H1 (cell line): ENCODE data around the gene KIF5A. TPM values are rescaled to one million over a fixed set of nuclear protein-coding genes. Genes with fewer than 3 reads are reported as not detected.

Source experiments
- CTCF ChIA-PET: fragments of 300-600 bp; sonication (Branson Sonifier 250); formaldehyde crosslinking; loops from one replicate; lab custom pipeline; 2021; ENCODE audit not compliant: partially characterized antibody; lab: Charles Lee
- POLR2A ChIA-PET: fragments of 300-600 bp; sonication (Branson Sonifier 250); formaldehyde crosslinking; loops from one replicate; lab custom pipeline; 2021; ENCODE audit warnings: inconsistent platforms; ENCODE audit not compliant: partially characterized antibody; lab: Charles Lee
- DNase-seq, 2 experiments: peaks; one replicate each; pipeline versions ENCODE4 v3.0.0 to v3.0.0-alpha.2; 2010 to 2022; ENCODE audit warnings: low spot score in 2 of 2, low read depth in 1 of 2, mixed read lengths in 1 of 2
- FAIRE-seq: peaks from 2 replicates; lab custom pipeline; 2011; peaks lifted over from hg19 to GRCh38; lab: Jason Lieb, UNC
- H2AFZ ChIP-seq: 2 replicates; pipeline ENCODE4 v1.8.1; 2012; ENCODE audit warnings: low read length, inconsistent platforms
- H2AK5ac ChIP-seq: 2 replicates; pipeline ENCODE4 v1.6.1; 2013; ENCODE audit warnings: low read depth, low read length
- H2BK120ac ChIP-seq: replicated peaks from 2 replicates; pipeline ENCODE3; 2013; ENCODE audit warnings: low read depth, low read length, inconsistent platforms
- H2BK12ac ChIP-seq: 2 replicates; pipeline ENCODE4 v1.6.1; 2013; ENCODE audit warnings: low read depth, low read length
- H2BK15ac ChIP-seq: 2 replicates; pipeline ENCODE4 v1.6.1; 2013; ENCODE audit warnings: low read length
- H2BK20ac ChIP-seq: 2 replicates; pipeline ENCODE4 v1.6.1; 2013; ENCODE audit warnings: low read length
- H2BK5ac ChIP-seq: 2 replicates; pipeline ENCODE4 v1.6.1; 2013; ENCODE audit warnings: low read depth, low read length
- H3K14ac ChIP-seq: 2 replicates; pipeline ENCODE4 v1.6.1; 2013; ENCODE audit warnings: inconsistent platforms; ENCODE audit not compliant: insufficient read length
- H3K18ac ChIP-seq: 2 replicates; pipeline ENCODE4 v1.6.1; 2013; ENCODE audit warnings: low read length; ENCODE audit errors: extremely low read depth
- H3K23ac ChIP-seq: 2 replicates; pipeline ENCODE4 v1.6.1; 2013; ENCODE audit warnings: inconsistent platforms; ENCODE audit not compliant: insufficient read length
- H3K23me2 ChIP-seq: 2 replicates; pipeline ENCODE4 v1.6.1; 2013; ENCODE audit warnings: low read depth, low read length
- H3K27ac ChIP-seq: 2 replicates; pipeline ENCODE4 v1.6.1; 2011; ENCODE audit warnings: low read depth, low read length, inconsistent platforms
- H3K27me3 ChIP-seq, 4 experiments: replicated peaks in 1 of 4; 1 replicate in 1 of 4; 2 replicates in 3 of 4; pipeline versions ENCODE4 v1.6.1 to v1.8.1; 2011 to 2013; ENCODE audit warnings: low read length in 3 of 4, mild to moderate bottlenecking in 3 of 4, inconsistent platforms in 2 of 4, mixed read lengths in 2 of 4, moderate library complexity in 1 of 4; ENCODE audit not compliant: control insufficient read depth in 3 of 4, insufficient read depth in 3 of 4; ENCODE audit errors: extremely low read depth in 1 of 4
- H3K36me3 ChIP-seq, 4 experiments: 2 replicates each; pipeline versions ENCODE4 v1.6.1 to v1.8.1; 2011 to 2013; ENCODE audit warnings: mild to moderate bottlenecking in 4 of 4, low read length in 3 of 4, moderate library complexity in 2 of 4, control low read depth in 1 of 4, inconsistent platforms in 1 of 4; ENCODE audit not compliant: insufficient read depth in 4 of 4, control insufficient read depth in 2 of 4
- H3K4ac ChIP-seq: replicated peaks from 2 replicates; pipeline ENCODE3; 2013; ENCODE audit warnings: low read length, low read depth, mixed read lengths, inconsistent platforms; ENCODE audit not compliant: insufficient read length
- H3K4me1 ChIP-seq, 4 experiments: replicated peaks in 1 of 4; 1 replicate in 1 of 4; 2 replicates in 3 of 4; pipeline versions ENCODE4 v1.6.1 to v1.8.1; 2011 to 2013; ENCODE audit warnings: low read length in 3 of 4, inconsistent platforms in 2 of 4, mixed read lengths in 1 of 4; ENCODE audit not compliant: insufficient read depth in 4 of 4, control insufficient read depth in 3 of 4
- H3K4me2 ChIP-seq, 2 experiments: 2 replicates each; pipeline versions ENCODE4 v1.6.1 to v1.8.1; 2011 to 2013; ENCODE audit warnings: low read depth in 2 of 2, low read length in 2 of 2, control low read depth in 1 of 2, inconsistent platforms in 1 of 2, mild to moderate bottlenecking in 1 of 2; ENCODE audit not compliant: insufficient read depth in 1 of 2
- H3K4me3 ChIP-seq, 4 experiments: fragments of 200-600, 300-600 bp in 1 of 4; sonication (generic), shearing (Covaris generic), sonication (Bioruptor Twin) in 1 of 4; 2 replicates each; pipeline versions ENCODE4 v1.5.1 to v1.8.1; 2011 to 2016; ENCODE audit warnings: low read length in 4 of 4, low read depth in 3 of 4, control low read depth in 2 of 4, inconsistent platforms in 2 of 4, mild to moderate bottlenecking in 2 of 4, mixed read lengths in 1 of 4, moderate library complexity in 1 of 4; ENCODE audit not compliant: insufficient read depth in 2 of 4; ENCODE audit errors: extremely low read depth in 1 of 4
- H3K56ac ChIP-seq: replicated peaks from 2 replicates; pipeline ENCODE3; 2013; ENCODE audit warnings: low read depth, mild to moderate bottlenecking, mixed read lengths, low read length, inconsistent platforms; ENCODE audit not compliant: insufficient read length
- H3K79me1 ChIP-seq: 2 replicates; pipeline ENCODE4 v1.6.1; 2013; ENCODE audit warnings: low read depth, low read length, control low read depth
- H3K79me2 ChIP-seq, 2 experiments: 2 replicates each; pipeline versions ENCODE4 v1.6.1 to v1.8.1; 2012 to 2013; ENCODE audit warnings: low read length in 2 of 2, mild to moderate bottlenecking in 2 of 2, inconsistent platforms in 1 of 2; ENCODE audit not compliant: insufficient read depth in 2 of 2, control insufficient read depth in 1 of 2
- H3K9ac ChIP-seq, 4 experiments: replicated peaks in 1 of 4; 1 replicate in 1 of 4; 2 replicates in 3 of 4; pipeline versions ENCODE4 v1.6.1 to v1.8.1; 2011 to 2013; ENCODE audit warnings: low read depth in 3 of 4, low read length in 3 of 4, control low read depth in 2 of 4, mild to moderate bottlenecking in 2 of 4, moderate library complexity in 2 of 4, inconsistent platforms in 1 of 4; ENCODE audit errors: extremely low read depth in 1 of 4
- H3K9me3 ChIP-seq, 2 experiments: 2 replicates each; pipeline versions ENCODE4 v1.6.1 to v1.8.1; 2012 to 2013; ENCODE audit warnings: mild to moderate bottlenecking in 2 of 2, moderate library complexity in 2 of 2, control low read depth in 1 of 2, inconsistent platforms in 1 of 2, low read depth in 1 of 2, low read length in 1 of 2, mixed read lengths in 1 of 2; ENCODE audit not compliant: insufficient read depth in 2 of 2
- H4K20me1 ChIP-seq, 2 experiments: replicated peaks in 1 of 2; 2 replicates each; pipeline versions ENCODE3 to v1.8.1; 2011 to 2013; ENCODE audit warnings: inconsistent platforms in 2 of 2, low read length in 2 of 2, mild to moderate bottlenecking in 1 of 2; ENCODE audit not compliant: insufficient read depth in 2 of 2, control insufficient read depth in 1 of 2
- H4K5ac ChIP-seq: 2 replicates; pipeline ENCODE4 v1.6.1; 2013; ENCODE audit warnings: low read length, low read depth, mixed read lengths, inconsistent platforms; ENCODE audit not compliant: insufficient read length
- H4K8ac ChIP-seq: 2 replicates; pipeline ENCODE4 v1.8.0; 2013; ENCODE audit warnings: mild to moderate bottlenecking, moderate library complexity, low read length, inconsistent platforms; ENCODE audit not compliant: insufficient read depth; ENCODE audit errors: extremely low read depth
- H4K91ac ChIP-seq: replicated peaks from 2 replicates; pipeline ENCODE3; 2013; ENCODE audit warnings: low read length, mixed read lengths, inconsistent platforms; ENCODE audit not compliant: insufficient read length
- CBX5 ChIP-seq: fragments of 300-800, 300-1000 bp; sonication (generic); IDR thresholded peaks from 2 replicates; pipeline ENCODE4 v1.7.1; 2016; ENCODE audit warnings: antibody characterized with exemption, low read length, low read depth
- FOSL1 ChIP-seq: IDR thresholded peaks from 2 replicates; pipeline ENCODE4 v1.6.1; 2011; ENCODE audit warnings: mild to moderate bottlenecking, low read depth, low read length, moderate library complexity; ENCODE audit not compliant: insufficient read depth
- JUND ChIP-seq: IDR thresholded peaks from 2 replicates; pipeline ENCODE4 v1.6.1; 2011; ENCODE audit warnings: mild to moderate bottlenecking, improper control_type of control experiment, low read length
- KDM1A ChIP-seq: fragments of 200-600, 300-600 bp; sonication (generic); IDR thresholded peaks from 2 replicates; pipeline ENCODE4 v1.7.1; 2016; ENCODE audit warnings: mild to moderate bottlenecking, low read length, borderline replicate concordance
- POLR2AphosphoS5 ChIP-seq: IDR thresholded peaks from 2 replicates; pipeline ENCODE4 v1.6.1; 2011; ENCODE audit warnings: low read depth, low read length
- POU5F1 ChIP-seq: IDR thresholded peaks from 2 replicates; pipeline ENCODE4 v1.6.1; 2011; ENCODE audit warnings: low read depth, mild to moderate bottlenecking, low read length, moderate library complexity
- RXRA ChIP-seq: IDR thresholded peaks from 2 replicates; pipeline ENCODE4 v1.6.1; 2011; ENCODE audit warnings: low read depth, mild to moderate bottlenecking, low read length, moderate library complexity; ENCODE audit not compliant: insufficient read depth
- SAP30 ChIP-seq: fragments of 300-600 bp; sonication (generic); IDR thresholded peaks from 2 replicates; pipeline ENCODE4 v1.7.1; 2012; ENCODE audit warnings: low read length, moderate library complexity, mild to moderate bottlenecking, inconsistent platforms; ENCODE audit not compliant: insufficient read depth, insufficient replicate concordance
- SIX5 ChIP-seq: IDR thresholded peaks from 2 replicates; pipeline ENCODE4 v1.6.1; 2011; ENCODE audit warnings: mild to moderate bottlenecking, low read depth, low read length
- SP4 ChIP-seq: IDR thresholded peaks from 2 replicates; pipeline ENCODE4 v1.6.1; 2012; ENCODE audit warnings: low read length, inconsistent platforms
- SRF ChIP-seq: IDR thresholded peaks from 2 replicates; pipeline ENCODE4 v1.6.1; 2011; ENCODE audit warnings: mild to moderate bottlenecking, low read depth, low read length, moderate library complexity
- SUZ12 ChIP-seq: fragments of 200-600 bp; sonication (generic); IDR thresholded peaks from 2 replicates; pipeline ENCODE4 v1.6.1; 2012; ENCODE audit warnings: mild to moderate bottlenecking, inconsistent platforms, low read length, moderate library complexity, mixed read lengths
- YY1 ChIP-seq: IDR thresholded peaks from 2 replicates; pipeline ENCODE4 v1.6.1; 2011; ENCODE audit warnings: low read depth, mild to moderate bottlenecking, low read length
- whole genome bisulfite sequencing, 2 experiments: shearing (Covaris generic) in 1 of 2; methylation state at CpG; one replicate each; pipeline versions ENCODE4 v1.1.6 to v1.1.7; 2013 to 2015; ENCODE audit warnings: low lambda C conversion rate in 2 of 2, mixed read lengths in 2 of 2, inconsistent platforms in 1 of 2, low coverage in 1 of 2, missing lambda C conversion rate in 1 of 2; ENCODE audit not compliant: insufficient replicate concordance in 2 of 2, insufficient coverage in 1 of 2, insufficient read length in 1 of 2; ENCODE audit errors: extremely low coverage in 1 of 2, missing lambda C conversion rate in 1 of 2; 5-methylcytosine and 5-hydroxymethylcytosine counted together
- polyA plus RNA-seq, 7 experiments: library from polyadenylated mRNA; depleted of rRNA in 3 of 7; stranded (reverse) in 5 of 7; unstranded in 2 of 7; fragments of >200 nt in 5 of 7; fragments of 200-250 nt in 2 of 7; gene quantifications; 1 replicate in 5 of 7; 2 replicates in 1 of 7; 4 replicates in 1 of 7; pipeline versions ENCODE4 v1.2.1 to v1.2.3, GENCODE V29; 2011 to 2013; ENCODE audit warnings: missing spikeins in 2 of 7, mixed read lengths in 2 of 7
- total RNA-seq: library from RNA; stranded (reverse); fragmentation: NEBNext Ultra II Directional; extraction: Animal tissue kit (Norgen Biotek cat#: 25700); gene quantifications from 2 replicates; pipeline ENCODE4 v1.2.1, GENCODE V29; 2021

KIF5A gene
- total and polyA plus RNA-seq, 2 of the 8 experiments (the other 6 are each of a cell fraction or from before 2014, with no cell fraction given), result 10.7 to 21.9 TPM

DNA sequence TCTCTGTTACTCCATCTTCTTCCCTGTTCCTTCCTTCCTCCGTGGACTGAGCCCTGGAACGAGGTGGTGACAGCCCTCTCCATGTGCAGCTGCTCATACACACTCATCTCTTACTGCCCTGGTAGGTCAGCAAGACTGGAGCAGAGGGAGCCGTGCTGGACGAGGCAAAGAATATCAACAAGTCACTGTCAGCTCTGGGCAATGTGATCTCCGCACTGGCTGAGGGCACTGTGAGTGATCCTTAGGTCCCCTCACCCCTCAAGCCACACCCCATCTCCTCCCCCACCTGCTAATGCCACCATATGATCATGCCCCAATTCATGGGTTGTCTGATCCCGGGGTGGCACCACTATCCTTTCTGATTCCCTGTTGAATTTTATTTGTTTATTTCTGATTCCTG is 19.0 kb downstream of the KIF5A start:
- Histone ChIP-seq H3K18ac (no peak overlapping the region), H3K79me2 (no peaks in the 10 kb centered on the region), H3K4me1 (no peaks in the 10 kb centered on the region), H3K27me3 (no peaks in the 10 kb centered on the region), H2BK5ac (no peak overlapping the region), H2BK120ac (no peak overlapping the region), H3K9me3 (no peaks in the 10 kb centered on the region), H2BK12ac (no peak overlapping the region), H3K14ac (no peak overlapping the region), H2BK20ac (no peak overlapping the region), H3K4ac (no peak overlapping the region), H3K4me3 (no peak overlapping the region), H3K79me1 (no peaks in the 10 kb centered on the region), H4K5ac (no peak overlapping the region), H3K27ac (no peak overlapping the region), H2AK5ac (no peak overlapping the region), H3K56ac (no peak overlapping the region), H4K8ac (no peak overlapping the region), H3K9ac (no peak overlapping the region), H2AFZ (no peak overlapping the region), H2BK15ac (no peak overlapping the region), H4K20me1 (peaks cover 0 to 2% of the 10 kb centered on the region in 2 experiments), H3K23me2 (no peaks in the 10 kb centered on the region), H3K36me3 (peaks cover 14 to 71% (median 44%) of the 10 kb centered on the region in 4 experiments), H3K4me2 (no peak overlapping the region), H3K23ac (no peak overlapping the region), H4K91ac (no peak overlapping the region)
- CTCF ChIA-PET, result interaction anchor here (1.3 to 6.1 kb wide), 2 partner anchors 15 to 64 kb away, joined by 3 to 62 read pairs; partner anchors contain the start of gene B4GALNT1
- DNase-seq (no peak), FAIRE-seq (no peak)
- WGBS, 2 experiments, result 78% methylated on average over 6 of the region's 6 CpGs; no CpG with 5 or more reads in 1 of the 2 experiments
- POLR2A ChIA-PET, result interaction anchor here (0.9 kb wide), 1 partner anchor 14 kb away, joined by 3 read pairs; no protein-coding TSS in a partner anchor
- TF ChIP-seq YY1 (no peak), FOSL1 (no peak), SAP30 (no peak), KDM1A (no peak), POLR2AphosphoS5 (no peak), CBX5 (no peak), SIX5 (no peak), POU5F1 (no peak), SUZ12 (no peak), SRF (no peak), RXRA (no peak), JUND (no peak), SP4 (no peak)
